DMS79 treated with DMSO at 0.1 percent for 48 hours (cell line): ENCODE data around the gene HSD3B2.

Experiments used
- DNase-seq: peaks from one replicate; lab custom pipeline; 2025; lab: John Stamatoyannopoulos, UW

HSD3B2 gene

GRCh38 chr1:119463569-119463968 lies 48.6 kb downstream of the HSD3B2 start:
- no peak for DNase-seq

GRCh38 chr1:119466445-119466844 lies 51.5 kb downstream of the HSD3B2 start:
- DNase-seq, result no peak

GRCh38 chr1:119467219-119467618 lies 52.3 kb downstream of the HSD3B2 start:
- DNase-seq, result no peak

- DNase-seq, result no peak
Observed at GRCh38 chr1:119467857-119468668, 53.1 kb downstream of the HSD3B2 start.

GRCh38 chr1:119469741-119470140 lies 54.8 kb downstream of the HSD3B2 start:
- no peak for DNase-seq

- DNase-seq, result no peak
Observed at GRCh38 chr1:119470377-119470776, 55.4 kb downstream of the HSD3B2 start.

GRCh38 chr1:119470958-119471357 lies 56.0 kb downstream of the HSD3B2 start:
- no peak for DNase-seq

GRCh38 chr1:119471566-119471965 lies 56.6 kb downstream of the HSD3B2 start:
- no peak for DNase-seq

- DNase-seq, result no peak
Observed at GRCh38 chr1:119472080-119472818, 57.3 kb downstream of the HSD3B2 start.
